Erythroblast (primary cell): Measurements from ENCODE around the gene RFTN2.
"Not testable (repeated sequence)": the region's sequence is repeated elsewhere in the genome, so short reads cannot be mapped to it uniquely, and the experiment has no call there.

Experiments used
- DNase-seq, 2 experiments: peaks; one replicate each; lab custom pipeline; 2025; lab: John Stamatoyannopoulos, UW
- GATA1 ChIP-seq: IDR thresholded peaks from 2 replicates; pipeline ENCODE4 v1.6.1; 2011; ENCODE audit warnings: low read depth, mild to moderate bottlenecking, control low read depth, low read length, moderate library complexity
- POLR2A ChIP-seq: IDR thresholded peaks from 2 replicates; pipeline ENCODE4 v1.6.1; 2011; ENCODE audit warnings: mild to moderate bottlenecking, low read length

Gene RFTN2

GRCh38 chr2:197661626-197662025 is 13.8 kb downstream of the RFTN2 start:
- TF ChIP-seq POLR2A (no peak), GATA1 (no peak)
- DNase-seq, result no peak

- TF ChIP-seq POLR2A (no peak), GATA1 (no peak)
- DNase-seq, result no peak
Measured at GRCh38 chr2:197657562-197657961, 17.8 kb downstream of the RFTN2 start.

- no peak for DNase-seq
- no peak for TF ChIP-seq GATA1
- TF ChIP-seq POLR2A, result no peak
Measured at GRCh38 chr2:197647961-197648690, 27.3 kb downstream of the RFTN2 start.

GRCh38 chr2:197641666-197642065 is 33.7 kb downstream of the RFTN2 start:
- TF ChIP-seq POLR2A (no peak), GATA1 (no peak)
- no peak for DNase-seq

GRCh38 chr2:197640571-197641122 is 34.7 kb downstream of the RFTN2 start:
- not testable (repeated sequence) for DNase-seq

GRCh38 chr2:197633109-197633657 is 42.2 kb downstream of the RFTN2 start:
- no peak for DNase-seq
- TF ChIP-seq POLR2A, result no peak
- no peak for TF ChIP-seq GATA1

GRCh38 chr2:197628043-197628500 is 47.3 kb downstream of the RFTN2 start:
- no peak for DNase-seq
- TF ChIP-seq GATA1, result no peak
- no peak for TF ChIP-seq POLR2A

- no peak for DNase-seq
- TF ChIP-seq GATA1 (no peak), POLR2A (no peak)
Measured at GRCh38 chr2:197626965-197627625, 48.3 kb downstream of the RFTN2 start.

GRCh38 chr2:197620133-197620532 is 55.3 kb downstream of the RFTN2 start:
- TF ChIP-seq GATA1 (no peak), POLR2A (no peak)
- no peak for DNase-seq

GRCh38 chr2:197615016-197615652 is 60.3 kb downstream of the RFTN2 start:
- DNase-seq, result peak in 1 of 2 experiments; percentile 7
- no peak for TF ChIP-seq POLR2A

GRCh38 chr2:197614532-197614931 is 60.9 kb downstream of the RFTN2 start:
- TF ChIP-seq POLR2A, result no peak
- TF ChIP-seq GATA1, result no peak
- DNase-seq, result no peak

GRCh38 chr2:197613509-197613987 is 61.8 kb downstream of the RFTN2 start:
- TF ChIP-seq POLR2A (no peak), GATA1 (no peak)
- no peak for DNase-seq

GRCh38 chr2:197606180-197606579 is 69.2 kb downstream of the RFTN2 start:
- no peak for TF ChIP-seq GATA1
- TF ChIP-seq POLR2A, result no peak
- DNase-seq, result no peak

GRCh38 chr2:197604117-197604860 is 71.1 kb downstream of the RFTN2 start:
- TF ChIP-seq GATA1 (no peak), POLR2A (no peak)
- DNase-seq, result no peak
